ENCODE data around the gene SMYD2.

- TF ChIP-seq CTCF (IDR thresholded peaks at IDR 0.05) (no peak), POLR2A (IDR thresholded peaks at IDR 0.05) (no peak)
Observed at GRCh38 chr1:214321705-214322453, 40.9 kb downstream of the SMYD2 start.
